Large intestine (tissue), 3 donors: ENCODE data around the gene NGB. TPM values are rescaled to one million over a fixed set of nuclear protein-coding genes. Genes with fewer than 3 reads are reported as not detected.
A peak's percentile ranks its signal among the peaks of the same experiment; 100 is the strongest.

Source experiments
- DNase-seq, 2 donors: peaks; one replicate each; pipeline versions ENCODE4 v3.0.0 to v3.0.0-alpha.2; 2013
- H3K27ac ChIP-seq: one replicate; pipeline ENCODE4 v1.5.1; 2013; ENCODE audit warnings: low read length
- H3K27me3 ChIP-seq: 2 replicates; pipeline ENCODE4 v1.6.1; 2013; ENCODE audit warnings: low read length; ENCODE audit not compliant: control insufficient read depth, insufficient read depth
- H3K36me3 ChIP-seq: 2 replicates; pipeline ENCODE4 v1.6.1; 2013; ENCODE audit warnings: low read length; ENCODE audit not compliant: control insufficient read depth, insufficient read depth
- H3K4me1 ChIP-seq: one replicate; pipeline ENCODE4 v1.6.1; 2013; ENCODE audit warnings: low read length; ENCODE audit not compliant: control insufficient read depth, insufficient read depth
- H3K4me3 ChIP-seq: one replicate; pipeline ENCODE4 v1.5.1; 2013; ENCODE audit warnings: low read length
- H3K9me3 ChIP-seq: one replicate; pipeline ENCODE4 v1.6.1; 2013; ENCODE audit warnings: mild to moderate bottlenecking, low read depth, low read length, moderate library complexity; ENCODE audit not compliant: control insufficient read depth
- WGBS: methylation state at CpG from one replicate; pipeline ENCODE4 v1.1.5; 2013; ENCODE audit warnings: low lambda C conversion rate; ENCODE audit not compliant: insufficient coverage; 5-methylcytosine and 5-hydroxymethylcytosine counted together
- polyA plus RNA-seq: library from polyadenylated mRNA; unstranded; fragments of 120-200 nt; gene quantifications from one replicate; pipeline ENCODE4 v1.2.1, GENCODE V29; 2013

The NGB gene
- polyA plus RNA-seq, 1 donor: 3.1 TPM

- H3K36me3 ChIP-seq: peaks cover 30% of the 10 kb centered on the region
- DNase-seq: no peak
- WGBS: no CpG with 5 or more reads among the region's 12 CpGs
- H3K27me3 ChIP-seq: peaks cover 8% of the 10 kb centered on the region
- H3K9me3 ChIP-seq: no peaks in the 10 kb centered on the region
- H3K4me3 ChIP-seq: no peak overlapping the region
- no peak overlapping the region for H3K27ac ChIP-seq
- H3K4me1 ChIP-seq: no peaks in the 10 kb centered on the region
These were observed 6.0 kb upstream of the NGB start for GRCh38 chr14:77276959-77277358.

DNA sequence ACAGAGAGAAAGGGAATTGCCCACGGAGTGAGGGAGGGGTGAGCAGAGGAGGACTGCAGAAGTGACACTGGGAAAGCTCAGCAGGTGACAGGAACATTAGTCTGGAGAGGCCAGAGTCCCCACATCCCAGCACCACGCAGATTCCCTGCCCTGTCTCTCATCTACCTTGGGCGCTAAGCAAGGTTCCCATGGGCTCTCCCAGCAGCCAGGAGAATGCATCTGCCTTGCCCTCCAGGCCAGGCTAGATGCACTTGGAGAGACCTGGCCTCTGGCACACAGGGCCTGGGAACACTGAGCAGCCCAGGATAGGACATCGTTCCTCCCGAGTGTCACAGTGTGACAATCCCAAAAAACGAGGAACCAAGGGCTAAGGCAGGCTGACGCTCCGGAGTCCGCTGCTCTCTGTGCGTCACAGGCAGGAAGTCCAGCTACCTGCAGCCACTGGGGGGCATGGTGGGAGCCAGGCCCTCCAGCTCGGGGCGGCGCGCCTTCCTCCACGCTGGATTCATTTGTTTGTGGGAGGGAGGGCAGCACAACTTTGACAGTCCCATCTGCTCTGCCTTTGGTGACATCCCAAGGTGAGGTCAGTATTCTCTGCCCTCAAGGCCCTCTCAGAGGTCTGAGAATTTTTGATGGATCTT is 5.4 kb upstream of the NGB start:
- Histone ChIP-seq H3K9me3 (no peaks in the 10 kb centered on the region), H3K4me1 (no peaks in the 10 kb centered on the region), H3K27me3 (peaks cover 12% of the 10 kb centered on the region), H3K36me3 (peaks cover 30% of the 10 kb centered on the region), H3K4me3 (no peak overlapping the region), H3K27ac (no peak overlapping the region)
- no CpG with 5 or more reads among the region's 15 CpGs for WGBS
- no peak for DNase-seq

GRCh38 chr14:77275601-77276017 is 4.6 kb upstream of the NGB start:
- no CpG with 5 or more reads among the region's 8 CpGs for WGBS
- Histone ChIP-seq H3K9me3 (no peaks in the 10 kb centered on the region), H3K27me3 (peaks cover 19% of the 10 kb centered on the region), H3K4me1 (no peaks in the 10 kb centered on the region), H3K27ac (no peak overlapping the region), H3K4me3 (no peak overlapping the region), H3K36me3 (peaks cover 30% of the 10 kb centered on the region)
- peak in 1 of 2 donors; percentile 10 for DNase-seq

- DNase-seq: no peak
- Histone ChIP-seq H3K9me3 (no peaks in the 10 kb centered on the region), H3K4me1 (no peaks in the 10 kb centered on the region), H3K4me3 (no peak overlapping the region), H3K27ac (no peak overlapping the region), H3K27me3 (peaks cover 24% of the 10 kb centered on the region), H3K36me3 (peaks cover 27% of the 10 kb centered on the region)
- WGBS: no CpG with 5 or more reads among the region's 5 CpGs
These were observed 4.1 kb upstream of the NGB start for GRCh38 chr14:77275041-77275580.

- peaks cover 35% of the 10 kb centered on the region for H3K27me3 ChIP-seq
- H3K9me3 ChIP-seq: peaks cover 3% of the 10 kb centered on the region
- no peak overlapping the region for H3K4me3 ChIP-seq
- no peak overlapping the region for H3K27ac ChIP-seq
- peaks cover 15% of the 10 kb centered on the region for H3K36me3 ChIP-seq
- WGBS: no CpG with 5 or more reads among the region's 4 CpGs
- no peaks in the 10 kb centered on the region for H3K4me1 ChIP-seq
- no peak for DNase-seq
These were observed 2.8 kb upstream of the NGB start for GRCh38 chr14:77273796-77274195.

- no peak for DNase-seq
- Histone ChIP-seq H3K36me3 (peaks cover 5% of the 10 kb centered on the region), H3K9me3 (peaks cover 3% of the 10 kb centered on the region), H3K27me3 (peaks cover 48% of the 10 kb centered on the region), H3K4me1 (no peaks in the 10 kb centered on the region), H3K27ac (no peak overlapping the region), H3K4me3 (no peak overlapping the region)
- no CpG with 5 or more reads among the region's 4 CpGs for WGBS
These were observed 1.3 kb upstream of the NGB start for GRCh38 chr14:77272261-77272660.

DNA sequence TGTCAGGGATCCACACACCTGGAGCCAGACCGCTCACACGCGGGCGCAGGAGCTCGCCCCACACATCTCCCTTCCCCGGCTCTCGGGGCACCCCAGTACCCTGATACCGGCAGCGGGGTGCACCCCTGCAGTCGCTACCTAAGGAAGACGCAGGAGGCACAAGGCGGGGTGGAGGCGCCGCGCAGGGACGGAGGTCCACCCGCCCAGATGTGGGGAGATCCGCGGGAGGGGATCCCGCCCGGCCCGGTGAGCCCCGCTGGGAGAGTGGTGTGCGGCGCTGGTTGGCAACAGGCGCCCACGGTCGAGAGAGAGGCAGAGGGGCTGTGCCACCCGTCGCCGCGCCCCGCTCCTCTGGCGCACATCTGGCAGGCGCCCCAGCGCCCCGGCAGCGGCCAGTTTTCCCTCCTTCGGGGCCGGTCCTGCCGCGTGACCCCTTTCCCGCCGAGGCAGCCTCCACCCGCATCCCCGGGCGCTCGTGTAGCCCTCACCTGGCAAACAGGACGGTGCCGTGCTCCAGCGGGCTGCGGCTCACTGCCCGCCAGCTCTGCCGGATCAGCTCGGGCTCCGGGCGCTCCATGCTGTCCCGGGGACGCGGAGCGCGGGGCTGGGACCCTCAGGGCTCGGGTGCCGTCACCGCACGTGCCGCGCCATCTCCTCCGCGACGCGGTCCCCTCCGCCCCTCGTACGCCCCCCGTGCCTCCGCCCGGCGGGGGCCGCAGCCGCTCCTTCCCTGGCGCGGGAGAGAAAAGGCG is 469 bp downstream of the NGB start:
- Histone ChIP-seq H3K27ac (no peak overlapping the region), H3K9me3 (peaks cover 3% of the 10 kb centered on the region), H3K36me3 (no peaks in the 10 kb centered on the region), H3K4me3 (no peak overlapping the region), H3K27me3 (peaks cover 58% of the 10 kb centered on the region), H3K4me1 (no peaks in the 10 kb centered on the region)
- no CpG with 5 or more reads among the region's 84 CpGs for WGBS
- DNase-seq: no peak

DNA sequence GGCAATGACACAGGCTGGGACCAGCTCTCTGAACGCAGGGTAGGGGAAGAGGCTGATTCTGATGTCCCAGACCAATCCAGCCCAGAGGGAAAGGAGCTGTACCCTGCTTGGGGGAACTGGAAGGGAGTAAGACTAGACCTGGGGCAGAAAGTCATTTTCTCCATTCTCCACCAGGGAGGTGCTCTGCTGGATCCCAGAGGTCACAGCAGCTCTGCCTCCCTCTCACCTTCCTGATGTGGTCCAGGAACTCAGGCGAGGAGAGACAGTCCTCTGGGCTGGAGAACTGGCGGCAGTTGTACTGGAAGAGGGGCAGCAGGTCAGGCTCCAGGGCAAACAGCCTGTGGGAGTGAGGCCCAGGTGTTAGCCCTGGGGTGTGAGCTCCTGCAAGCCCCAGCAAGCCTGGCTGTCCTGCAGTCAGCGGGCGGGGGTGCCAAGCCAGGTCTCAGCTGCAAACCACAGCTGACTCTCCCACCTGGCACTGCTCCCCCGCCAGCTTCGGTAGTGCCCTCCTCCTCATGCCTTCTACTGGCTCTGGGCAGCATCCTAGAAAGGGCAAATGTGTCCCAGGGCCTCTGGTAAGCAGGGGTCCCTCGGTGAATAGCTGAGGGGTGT is 1.9 kb downstream of the NGB start:
- Histone ChIP-seq H3K27ac (no peak overlapping the region), H3K4me1 (no peaks in the 10 kb centered on the region), H3K4me3 (no peak overlapping the region), H3K36me3 (no peaks in the 10 kb centered on the region), H3K9me3 (peaks cover 3% of the 10 kb centered on the region), H3K27me3 (peaks cover 58% of the 10 kb centered on the region)
- WGBS: no CpG with 5 or more reads among the region's 8 CpGs
- no peak for DNase-seq

DNA sequence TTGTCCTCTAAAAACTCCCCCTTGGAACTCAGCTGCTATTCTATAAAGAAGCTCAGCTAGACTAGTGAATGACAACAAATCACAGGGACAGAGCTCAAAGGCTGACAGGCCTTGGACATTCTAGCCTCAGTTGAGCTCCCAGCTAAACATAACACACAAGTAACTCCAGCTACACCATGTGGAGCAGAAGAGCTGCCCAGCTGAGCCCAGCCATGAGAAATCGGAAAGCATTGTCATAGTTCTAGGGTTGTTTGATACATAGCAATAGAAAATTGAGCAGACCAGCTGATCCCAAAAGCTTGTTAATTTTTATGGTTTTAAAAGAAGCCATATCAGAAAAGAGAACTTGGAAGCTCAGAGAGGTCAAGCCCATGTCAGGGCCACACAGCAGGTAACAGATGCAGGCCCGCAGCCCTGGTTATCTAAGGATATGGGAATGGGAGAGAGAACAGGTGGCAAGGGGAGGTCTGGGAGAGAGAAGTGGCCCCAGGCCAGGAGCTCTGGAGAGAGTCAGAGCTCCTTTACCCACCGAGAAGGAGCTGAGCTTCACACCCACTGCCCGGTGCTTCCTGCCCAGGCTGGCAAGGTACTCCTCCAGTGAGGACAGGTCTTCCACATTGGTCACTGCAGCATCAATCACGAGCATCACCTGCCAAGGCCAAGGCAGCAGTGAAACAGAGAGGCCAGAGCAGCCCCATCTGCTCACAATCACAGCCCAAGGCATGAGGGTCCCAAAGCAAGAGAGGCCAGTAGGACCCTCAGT is 2.9 kb downstream of the NGB start:
- Histone ChIP-seq H3K4me3 (no peak overlapping the region), H3K9me3 (peaks cover 3% of the 10 kb centered on the region), H3K36me3 (no peaks in the 10 kb centered on the region), H3K4me1 (no peaks in the 10 kb centered on the region), H3K27me3 (peaks cover 58% of the 10 kb centered on the region), H3K27ac (no peak overlapping the region)
- no peak for DNase-seq
- WGBS: no CpG with 5 or more reads among the region's 5 CpGs

DNA sequence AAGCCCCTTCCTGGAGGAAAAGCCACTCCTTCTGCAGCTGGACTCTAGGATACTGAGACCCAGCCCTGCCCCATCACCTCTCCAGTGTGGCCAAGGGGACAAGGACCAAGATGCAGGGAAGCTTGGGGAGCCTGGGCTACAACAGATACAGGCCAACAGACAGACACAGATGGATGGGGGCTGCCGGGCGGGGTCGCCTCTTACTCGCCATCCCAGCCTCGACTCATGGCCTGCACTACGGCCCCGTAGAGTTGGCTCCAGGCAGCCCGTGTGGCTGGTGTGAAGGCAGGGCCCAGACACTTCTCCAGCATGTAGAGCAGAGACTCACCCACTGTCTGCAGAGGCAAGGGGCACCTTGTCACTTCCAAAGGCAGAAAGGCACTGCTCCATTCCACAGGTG is 4.7 kb downstream of the NGB start:
- DNase-seq: no peak
- Histone ChIP-seq H3K9me3 (peaks cover 3% of the 10 kb centered on the region), H3K4me3 (no peak overlapping the region), H3K27me3 (peaks cover 45% of the 10 kb centered on the region), H3K36me3 (no peaks in the 10 kb centered on the region), H3K27ac (no peak overlapping the region), H3K4me1 (no peaks in the 10 kb centered on the region)
- WGBS: no CpG with 5 or more reads among the region's 8 CpGs
